ENCODE results near the gene KIAA1217. TPM values are rescaled to one million over a fixed set of nuclear protein-coding genes. Genes with fewer than 3 reads are reported as not detected.

The KIAA1217 gene
- polyA plus RNA-seq, 3 donors = not detected

DNA sequence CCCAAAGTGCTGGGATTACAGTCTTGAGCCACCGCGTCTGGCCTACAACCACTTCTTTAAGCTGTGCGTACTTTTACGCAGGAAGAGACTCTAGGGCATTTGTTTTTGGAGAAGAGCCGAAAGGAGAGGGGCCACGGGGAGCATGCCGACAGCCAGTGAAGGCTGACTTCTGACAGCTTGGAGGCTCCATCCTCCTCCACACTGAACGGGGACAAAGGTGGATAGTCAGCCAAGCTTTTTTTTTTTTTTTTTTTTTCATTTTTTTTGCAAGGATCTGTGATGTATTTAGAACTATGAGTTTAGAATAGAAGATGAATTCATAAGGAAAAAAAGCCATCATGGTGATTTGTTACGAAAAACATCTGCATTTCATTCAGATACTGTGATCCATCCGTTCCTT lies 293.1 kb downstream of the KIAA1217 start:
- H3K4me1 ChIP-seq (ENCODE audit: control insufficient read depth in 1 of 2, insufficient read depth in 2 of 2, low read length in 2 of 2) = no peaks in the 10 kb centered on the region
- no peak for DNase-seq
- intact Hi-C loops (cut with micrococcal nuclease) = no loop called here
- TF ChIP-seq, protein P1, sequence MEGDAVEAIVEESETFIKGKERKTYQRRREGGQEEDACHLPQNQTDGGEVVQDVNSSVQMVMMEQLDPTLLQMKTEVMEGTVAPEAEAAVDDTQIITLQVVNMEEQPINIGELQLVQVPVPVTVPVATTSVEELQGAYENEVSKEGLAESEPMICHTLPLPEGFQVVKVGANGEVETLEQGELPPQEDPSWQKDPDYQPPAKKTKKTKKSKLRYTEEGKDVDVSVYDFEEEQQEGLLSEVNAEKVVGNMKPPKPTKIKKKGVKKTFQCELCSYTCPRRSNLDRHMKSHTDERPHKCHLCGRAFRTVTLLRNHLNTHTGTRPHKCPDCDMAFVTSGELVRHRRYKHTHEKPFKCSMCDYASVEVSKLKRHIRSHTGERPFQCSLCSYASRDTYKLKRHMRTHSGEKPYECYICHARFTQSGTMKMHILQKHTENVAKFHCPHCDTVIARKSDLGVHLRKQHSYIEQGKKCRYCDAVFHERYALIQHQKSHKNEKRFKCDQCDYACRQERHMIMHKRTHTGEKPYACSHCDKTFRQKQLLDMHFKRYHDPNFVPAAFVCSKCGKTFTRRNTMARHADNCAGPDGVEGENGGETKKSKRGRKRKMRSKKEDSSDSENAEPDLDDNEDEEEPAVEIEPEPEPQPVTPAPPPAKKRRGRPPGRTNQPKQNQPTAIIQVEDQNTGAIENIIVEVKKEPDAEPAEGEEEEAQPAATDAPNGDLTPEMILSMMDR (IDR thresholded peaks at IDR 0.05) = no peak
- 100% methylated on average over 3 of the region's 10 CpGs for WGBS (ENCODE audit: insufficient coverage)
- Mint-ChIP-seq H3K36me3 (no peaks in the 10 kb centered on the region), H3K27me3 (ENCODE audit: low read depth in 3 of 3) (peaks cover 3 to 7% (median 6%) of the 10 kb centered on the region in 3 donors), H3K27ac (peak overlapping the region in 1 of 7 donors; percentile 57), H3K9me3 (peaks cover 0 to 2% (median 0%) of the 10 kb centered on the region in 7 donors), H3K4me1 (no peaks in the 10 kb centered on the region), H3K4me3 (no peak overlapping the region)
- H2AFZ ChIP-seq (ENCODE audit: insufficient read depth, low read depth, low read length, poor library complexity, severe bottlenecking) = no peak overlapping the region
- no peaks in the 10 kb centered on the region for H3K27me3 ChIP-seq (ENCODE audit: control insufficient read depth in 2 of 2, insufficient read depth in 2 of 2, low read length in 2 of 2)
- H3K36me3 ChIP-seq (replicated peaks in 1 of 2; ENCODE audit: control insufficient read depth in 1 of 2, insufficient read depth in 2 of 2, low read length in 2 of 2) = no peaks in the 10 kb centered on the region
- H3K79me2 ChIP-seq (ENCODE audit: insufficient read depth, low read length) = no peaks in the 10 kb centered on the region
- no peaks in the 10 kb centered on the region for H3K9me3 ChIP-seq (replicated peaks in 1 of 2; ENCODE audit: control insufficient read depth in 1 of 2, insufficient read depth in 1 of 2, low read length in 2 of 2)
- no peaks in the 10 kb centered on the region for H4K20me1 ChIP-seq (ENCODE audit: insufficient read depth, low read length)
- H3K4me2 ChIP-seq (replicated peaks; ENCODE audit: extremely low read depth, low read length, poor library complexity, severe bottlenecking) = no peak overlapping the region
- H3K4me3 ChIP-seq (replicated peaks in 1 of 3; ENCODE audit: low read depth in 2 of 3, low read length in 3 of 3) = no peak overlapping the region
- H3K9ac ChIP-seq (ENCODE audit: insufficient read depth, low read length, poor library complexity, severe bottlenecking) = no peak overlapping the region
- H3K27ac ChIP-seq (ENCODE audit: low read depth in 1 of 2, low read length in 2 of 2) = no peak overlapping the region

DNA sequence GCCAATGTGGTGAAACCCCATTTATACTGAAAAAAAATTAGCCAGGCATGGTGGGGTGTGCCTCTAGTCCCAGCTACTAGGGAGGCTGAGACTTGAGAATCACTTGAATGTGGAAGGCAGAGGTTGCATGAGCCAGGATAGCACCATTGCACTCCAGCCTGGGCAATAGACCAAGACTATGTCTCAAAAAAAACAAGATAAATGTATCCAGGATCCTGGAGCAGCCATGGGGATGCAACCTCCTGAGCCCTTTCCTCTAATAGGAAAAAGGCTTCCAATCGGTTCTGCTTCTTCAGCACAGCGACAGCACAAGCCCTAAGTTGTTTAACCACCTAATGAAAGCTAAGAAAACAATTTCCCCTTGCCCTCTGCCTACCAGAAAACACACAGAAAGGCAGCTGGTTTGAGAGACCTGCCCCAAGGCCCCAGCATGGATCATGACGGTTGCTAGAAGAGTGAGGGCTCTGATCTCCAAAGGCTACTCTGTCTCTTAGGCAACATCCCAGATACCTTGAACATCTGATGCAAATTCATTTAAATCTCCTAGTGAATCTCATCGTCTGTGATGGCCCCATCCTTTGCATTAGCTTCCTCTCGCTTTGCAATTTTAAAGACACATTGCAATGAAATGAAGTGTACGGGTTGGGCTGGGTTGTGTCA lies 294.0 kb downstream of the KIAA1217 start:
- intact Hi-C loops (cut with micrococcal nuclease) = no loop called here
- Histone ChIP-seq H4K20me1 (ENCODE audit: insufficient read depth, low read length) (no peaks in the 10 kb centered on the region), H3K36me3 (replicated peaks in 1 of 2; ENCODE audit: control insufficient read depth in 1 of 2, insufficient read depth in 2 of 2, low read length in 2 of 2) (no peaks in the 10 kb centered on the region), H3K79me2 (ENCODE audit: insufficient read depth, low read length) (no peaks in the 10 kb centered on the region), H2AFZ (ENCODE audit: insufficient read depth, low read depth, low read length, poor library complexity, severe bottlenecking) (no peak overlapping the region), H3K4me1 (ENCODE audit: control insufficient read depth in 1 of 2, insufficient read depth in 2 of 2, low read length in 2 of 2) (no peaks in the 10 kb centered on the region), H3K9me3 (replicated peaks in 1 of 2; ENCODE audit: control insufficient read depth in 1 of 2, insufficient read depth in 1 of 2, low read length in 2 of 2) (no peaks in the 10 kb centered on the region), H3K4me3 (replicated peaks in 1 of 3; ENCODE audit: low read depth in 2 of 3, low read length in 3 of 3) (no peak overlapping the region), H3K27ac (ENCODE audit: low read depth in 1 of 2, low read length in 2 of 2) (no peak overlapping the region), H3K9ac (ENCODE audit: insufficient read depth, low read length, poor library complexity, severe bottlenecking) (no peak overlapping the region), H3K4me2 (replicated peaks; ENCODE audit: extremely low read depth, low read length, poor library complexity, severe bottlenecking) (no peak overlapping the region), H3K27me3 (ENCODE audit: control insufficient read depth in 2 of 2, insufficient read depth in 2 of 2, low read length in 2 of 2) (no peaks in the 10 kb centered on the region)
- Mint-ChIP-seq H3K27me3 (ENCODE audit: low read depth in 3 of 3) (peaks cover 3 to 7% (median 6%) of the 10 kb centered on the region in 3 donors), H3K4me1 (no peaks in the 10 kb centered on the region), H3K4me3 (no peak overlapping the region), H3K36me3 (no peaks in the 10 kb centered on the region), H3K27ac (no peak overlapping the region), H3K9me3 (peaks cover 0 to 2% (median 0%) of the 10 kb centered on the region in 7 donors)
- DNase-seq = no peak
- WGBS (ENCODE audit: insufficient coverage) = 89% methylated on average over 5 of the region's 6 CpGs
- TF ChIP-seq, protein P1 (IDR thresholded peaks at IDR 0.05) = no peak
